NCI-H748 treated with DMSO at 0.1 percent for 48 hours (cell line): ENCODE results near the gene KRT79.

ENCODE experiments used
- DNase-seq: peaks from one replicate; lab custom pipeline; 2025; lab: John Stamatoyannopoulos, UW

The KRT79 gene

GRCh38 chr12:52771505-52771904, 62.6 kb downstream of the KRT79 start:
- no peak for DNase-seq
